HG03025 (cell line): ENCODE measurements around the gene ERVMER34-1.

Source experiments
- ATAC-seq: cut with Tn5 transposase; IDR thresholded peaks from one replicate; pipeline ENCODE4 v1.9.1; 2021; ENCODE audit warnings: mild to moderate bottlenecking, moderate library complexity; ENCODE audit not compliant: unreplicated experiment, low FRiP score

Gene ERVMER34-1, protein sequence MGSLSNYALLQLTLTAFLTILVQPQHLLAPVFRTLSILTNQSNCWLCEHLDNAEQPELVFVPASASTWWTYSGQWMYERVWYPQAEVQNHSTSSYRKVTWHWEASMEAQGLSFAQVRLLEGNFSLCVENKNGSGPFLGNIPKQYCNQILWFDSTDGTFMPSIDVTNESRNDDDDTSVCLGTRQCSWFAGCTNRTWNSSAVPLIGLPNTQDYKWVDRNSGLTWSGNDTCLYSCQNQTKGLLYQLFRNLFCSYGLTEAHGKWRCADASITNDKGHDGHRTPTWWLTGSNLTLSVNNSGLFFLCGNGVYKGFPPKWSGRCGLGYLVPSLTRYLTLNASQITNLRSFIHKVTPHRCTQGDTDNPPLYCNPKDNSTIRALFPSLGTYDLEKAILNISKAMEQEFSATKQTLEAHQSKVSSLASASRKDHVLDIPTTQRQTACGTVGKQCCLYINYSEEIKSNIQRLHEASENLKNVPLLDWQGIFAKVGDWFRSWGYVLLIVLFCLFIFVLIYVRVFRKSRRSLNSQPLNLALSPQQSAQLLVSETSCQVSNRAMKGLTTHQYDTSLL

DNA sequence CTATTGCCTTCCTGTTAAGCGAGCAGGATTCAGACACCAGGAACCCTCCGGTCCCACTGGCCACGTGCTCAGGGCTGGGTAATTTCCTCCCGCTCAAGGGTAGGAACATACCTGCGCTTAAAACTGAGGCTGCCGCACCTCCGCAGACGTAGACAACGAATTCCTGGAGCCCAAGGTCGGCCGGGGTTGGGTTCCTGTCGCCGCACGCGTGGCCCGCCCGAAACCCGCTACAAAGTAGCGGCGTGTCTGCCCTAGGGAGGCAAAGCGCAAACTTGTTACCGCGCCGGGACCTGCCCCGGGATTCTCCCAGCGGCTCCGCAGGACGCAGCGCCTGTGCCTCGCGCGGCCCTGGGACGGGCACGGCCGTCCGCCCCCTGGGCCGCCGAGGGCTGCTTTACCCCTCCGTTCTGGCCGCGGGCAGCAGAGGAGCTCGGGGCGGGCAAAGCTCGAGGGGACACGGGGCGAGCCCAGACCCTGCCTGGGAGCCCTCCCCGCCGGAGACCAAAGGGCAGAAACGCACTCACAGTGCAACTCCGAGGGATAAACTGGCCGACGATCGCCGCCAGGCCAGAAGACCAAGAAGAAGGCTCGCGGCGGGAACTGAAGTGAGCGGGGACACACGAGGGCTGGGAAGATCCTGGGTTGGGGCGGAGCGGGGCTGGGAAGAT is at the start of gene ERVMER34-1:
Gene ERVMER34-1, minus strand, starts transcription at position 607 of the 668 bp plus-strand sequence. CDS start 5,905 bp downstream, outside the sequence.
- no peak for ATAC-seq

DNA sequence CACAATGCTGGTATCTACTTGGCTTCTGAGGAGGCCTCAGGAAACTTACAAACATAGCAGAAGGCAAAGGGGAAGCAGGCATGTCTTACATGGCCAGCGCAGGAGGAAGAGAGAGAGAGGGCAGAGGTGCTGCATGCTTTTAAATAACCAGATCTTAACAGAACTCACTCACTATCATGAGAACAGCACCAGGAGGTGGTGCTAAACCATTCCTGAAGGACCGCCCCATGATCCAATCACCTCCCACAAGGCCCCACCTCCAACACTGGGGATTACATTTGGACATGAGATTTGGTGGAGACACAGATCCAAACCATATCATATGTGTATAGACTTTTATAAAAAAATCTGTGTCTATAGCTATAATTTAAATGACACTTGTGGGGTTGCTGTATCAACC is 48.6 kb upstream of the ERVMER34-1 start:
- no peak for ATAC-seq

DNA sequence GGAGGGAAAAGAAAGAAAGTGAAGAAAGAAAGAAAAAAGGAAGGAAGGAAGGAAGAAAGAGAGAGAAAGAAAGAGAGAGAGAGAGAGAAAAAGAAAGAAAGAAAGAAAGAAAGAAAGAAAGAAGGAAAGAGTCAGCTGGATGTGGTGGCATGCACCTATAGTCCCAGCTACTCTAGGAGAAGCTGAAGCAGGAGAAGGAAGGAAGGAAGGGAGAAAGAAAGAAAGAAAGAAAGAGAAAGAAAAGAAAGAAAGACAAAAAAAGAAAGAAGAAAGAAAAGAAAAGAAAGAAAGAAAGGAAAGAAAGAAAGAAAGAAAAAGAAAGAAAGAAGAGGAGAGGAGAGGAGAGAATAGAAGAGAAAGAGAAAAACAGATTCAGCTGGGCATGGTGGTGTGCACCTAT is 44.3 kb upstream of the ERVMER34-1 start:
- ATAC-seq = no peak

DNA sequence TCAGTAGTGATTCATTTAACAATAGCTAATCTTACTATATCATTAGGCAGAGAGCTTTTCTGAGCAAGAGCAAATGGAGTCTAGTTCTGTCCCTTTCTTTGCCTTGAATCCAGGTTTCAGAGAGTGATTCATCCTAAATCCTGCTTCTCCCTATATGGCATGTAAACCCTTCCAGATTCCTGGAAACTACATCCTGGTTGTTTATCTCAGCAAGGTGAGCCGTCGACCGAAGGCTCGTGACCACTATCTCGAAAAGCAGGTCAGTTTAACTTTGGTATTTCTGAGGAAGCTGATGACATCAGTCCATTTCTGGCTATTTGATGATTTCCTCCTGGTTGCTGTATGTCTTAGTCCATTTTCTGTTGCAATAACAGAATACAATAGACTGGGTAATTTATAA is 40.7 kb upstream of the ERVMER34-1 start:
- ATAC-seq = no peak

DNA sequence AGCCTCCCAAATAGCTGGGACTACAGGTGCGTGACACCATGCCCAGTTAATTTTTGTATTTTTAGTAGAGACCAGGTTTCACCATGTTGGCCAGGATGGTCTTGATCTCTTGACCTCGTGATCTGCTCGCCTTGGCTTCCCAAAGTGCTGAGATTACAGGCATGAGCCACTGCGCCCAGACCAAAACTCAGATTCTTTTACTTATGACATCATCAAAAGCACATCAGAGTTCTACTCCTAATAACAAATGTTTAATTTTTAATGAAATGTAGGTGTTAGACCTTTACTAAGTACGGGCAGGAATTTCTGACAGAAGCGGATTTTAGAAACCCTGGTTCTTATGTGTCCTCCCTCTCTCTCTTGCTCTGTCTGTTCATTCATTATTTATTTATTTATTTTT is 38.5 kb upstream of the ERVMER34-1 start:
- ATAC-seq = no peak

DNA sequence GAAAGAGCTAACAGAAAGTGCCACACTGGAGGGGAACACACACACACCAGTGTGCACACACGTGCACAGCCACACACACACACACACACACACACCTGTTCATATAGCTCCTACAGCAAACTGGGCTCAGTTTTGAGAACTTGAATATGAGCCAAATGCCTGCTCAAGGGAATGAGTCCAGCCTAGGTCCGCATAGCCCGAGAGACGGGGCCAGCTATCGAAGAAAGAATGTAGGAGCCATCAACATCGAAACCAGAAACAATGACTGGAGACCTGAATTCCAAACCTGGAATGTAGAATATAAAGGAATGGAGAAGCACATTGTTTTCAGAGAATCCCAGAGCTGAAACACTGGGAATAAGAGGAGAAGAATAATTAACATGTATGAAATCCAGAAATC is 37.6 kb upstream of the ERVMER34-1 start:
- ATAC-seq = no peak

DNA sequence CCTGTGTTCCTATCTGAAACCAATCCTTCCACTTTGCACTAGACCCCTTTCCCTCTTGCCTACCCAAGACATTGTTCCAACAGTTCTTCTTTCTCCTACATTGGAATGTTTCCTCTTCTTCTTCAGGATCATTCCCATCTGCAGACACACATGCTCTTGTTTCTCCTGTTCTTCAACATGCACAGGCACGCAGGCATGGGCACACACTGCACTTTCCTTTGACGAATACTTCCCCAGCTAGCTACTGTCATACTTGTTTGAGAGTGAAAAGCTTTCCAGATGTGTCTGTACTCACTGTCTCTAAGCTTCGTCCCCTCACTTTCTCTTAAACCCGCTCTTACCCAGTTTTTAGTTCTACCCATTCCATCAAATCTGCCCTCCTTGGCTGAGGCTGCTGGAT is 31.8 kb upstream of the ERVMER34-1 start:
- ATAC-seq = no peak

DNA sequence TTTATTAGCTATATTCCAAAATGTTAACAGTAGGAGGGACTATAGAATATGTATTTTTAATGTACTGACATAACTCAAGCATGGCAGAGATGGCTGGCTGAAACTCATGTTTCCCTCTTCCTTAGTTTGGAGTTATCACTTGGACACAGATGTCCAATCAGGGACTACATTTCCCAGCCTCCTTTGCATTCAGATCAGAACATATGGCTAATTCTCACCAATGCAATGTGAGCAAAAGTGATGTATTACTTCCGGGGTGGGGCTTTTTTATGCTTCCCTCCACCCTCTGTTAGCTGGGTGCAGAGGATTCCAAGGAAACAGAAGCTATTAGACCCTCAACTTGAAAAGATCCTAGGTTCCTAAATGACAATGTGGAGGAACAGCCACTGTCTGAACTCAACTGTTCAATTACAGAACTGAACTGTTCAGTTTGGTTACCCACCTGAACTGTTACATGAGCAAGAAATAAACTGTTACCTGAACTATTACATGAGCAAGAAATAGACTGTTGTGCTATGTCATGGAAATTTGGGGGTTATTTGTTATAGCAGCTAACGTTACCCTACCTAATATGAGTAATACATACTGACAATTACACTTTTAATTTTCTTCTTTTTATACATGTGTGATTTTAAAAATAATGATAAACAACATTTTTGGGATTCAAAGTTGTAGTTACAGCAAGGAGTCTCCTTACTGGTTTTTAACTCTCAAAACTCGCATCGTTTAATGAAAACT is 29.6 kb upstream of the ERVMER34-1 start:
- ATAC-seq = no peak

DNA sequence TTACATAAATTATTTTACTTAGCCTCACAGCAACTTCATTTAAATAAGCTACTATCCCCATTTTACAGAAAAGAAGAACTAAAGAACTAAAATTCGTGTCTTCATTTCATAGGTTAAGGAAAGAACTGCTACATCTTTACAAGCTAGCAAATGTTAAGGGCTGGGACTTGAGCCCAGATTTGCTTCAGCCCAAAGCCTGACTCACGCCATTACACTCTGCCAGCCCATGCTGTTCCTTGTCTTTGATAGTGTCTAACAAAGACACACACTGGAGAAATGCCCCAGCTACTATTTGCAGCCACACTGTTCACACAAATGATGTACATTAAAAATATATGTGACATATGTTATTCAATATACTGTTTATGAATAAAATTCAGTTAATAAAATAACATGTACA is 29.0 kb upstream of the ERVMER34-1 start:
- ATAC-seq = no peak

DNA sequence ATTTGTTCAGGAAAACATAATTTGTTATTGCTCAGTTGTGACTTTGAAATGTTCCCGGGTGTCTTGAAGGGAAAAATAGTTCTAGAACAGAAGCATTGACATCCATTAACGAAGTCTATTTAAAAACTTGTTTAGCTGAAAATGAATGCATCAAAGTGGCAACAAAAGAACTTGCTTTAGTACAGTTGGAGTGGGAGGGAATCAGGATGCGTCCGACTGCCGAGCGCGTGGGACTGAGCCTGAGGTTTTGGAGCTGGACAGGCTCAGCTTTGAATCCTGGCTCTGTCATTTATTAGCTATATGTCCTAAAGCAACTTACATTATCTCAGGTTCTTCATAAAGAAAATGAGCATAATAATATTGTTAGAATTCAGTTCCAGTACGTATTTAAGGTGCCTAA is 9.0 kb upstream of the ERVMER34-1 start:
- ATAC-seq = no peak

DNA sequence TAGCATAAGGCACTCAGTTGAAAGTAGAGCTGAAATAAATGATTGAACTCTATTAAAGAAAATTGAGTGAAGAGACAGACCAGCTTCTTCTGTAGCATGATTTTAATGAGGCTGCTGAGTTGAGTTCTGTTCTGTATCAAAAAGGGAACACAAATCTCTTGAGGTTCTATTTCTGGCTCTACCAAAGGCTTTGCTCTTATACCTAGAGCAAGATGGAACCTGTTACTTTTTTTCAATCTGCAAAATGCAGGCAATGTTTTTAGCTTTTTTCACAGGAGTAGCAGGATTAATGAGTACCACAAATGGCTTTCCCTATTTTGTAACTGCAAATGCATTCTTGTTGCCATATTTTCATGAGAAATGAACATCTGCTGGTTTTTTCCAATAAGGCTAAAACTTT is 4.2 kb upstream of the ERVMER34-1 start:
- ATAC-seq = no peak

DNA sequence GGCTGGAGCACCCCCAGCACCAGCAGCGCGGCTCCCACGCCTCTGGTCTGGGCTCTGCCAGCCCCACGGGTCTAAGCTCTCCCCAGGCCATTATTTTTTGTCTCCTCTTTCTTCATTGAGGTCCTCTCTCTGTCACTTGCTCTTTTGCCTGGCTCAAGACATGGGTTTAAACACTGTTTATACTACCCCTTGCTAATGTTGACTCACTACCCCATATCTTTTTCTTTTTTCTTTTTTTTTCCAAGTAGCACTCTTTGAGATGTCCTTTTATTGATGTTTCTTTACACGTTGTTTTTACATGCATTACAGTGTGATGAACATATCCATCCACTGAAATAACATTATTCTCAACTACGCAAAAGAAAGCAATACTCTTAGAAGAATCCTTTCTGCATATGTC is 1.7 kb upstream of the ERVMER34-1 start:
- no peak for ATAC-seq

DNA sequence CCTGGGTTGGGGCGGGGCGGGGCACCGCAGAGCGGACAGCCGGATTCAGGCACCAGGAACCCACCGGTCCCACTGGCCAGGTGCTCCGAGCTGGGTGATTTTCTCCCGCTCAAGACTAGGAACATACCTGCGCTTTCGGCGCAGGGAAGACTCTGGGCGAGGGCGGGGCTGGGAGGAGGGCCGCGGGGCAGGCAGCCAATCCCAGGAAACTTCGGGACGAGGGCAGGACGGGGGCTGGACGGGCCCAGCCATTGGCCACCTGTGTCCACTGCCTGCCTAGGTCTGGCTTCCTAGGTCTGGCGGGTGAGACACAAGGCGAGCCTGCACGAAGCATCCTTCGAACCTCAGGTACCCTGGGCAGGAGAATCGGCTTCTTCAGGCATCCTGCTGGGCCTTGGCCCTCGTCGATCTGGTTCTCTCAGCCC is 274 bp upstream of the ERVMER34-1 start:
- no peak for ATAC-seq

DNA sequence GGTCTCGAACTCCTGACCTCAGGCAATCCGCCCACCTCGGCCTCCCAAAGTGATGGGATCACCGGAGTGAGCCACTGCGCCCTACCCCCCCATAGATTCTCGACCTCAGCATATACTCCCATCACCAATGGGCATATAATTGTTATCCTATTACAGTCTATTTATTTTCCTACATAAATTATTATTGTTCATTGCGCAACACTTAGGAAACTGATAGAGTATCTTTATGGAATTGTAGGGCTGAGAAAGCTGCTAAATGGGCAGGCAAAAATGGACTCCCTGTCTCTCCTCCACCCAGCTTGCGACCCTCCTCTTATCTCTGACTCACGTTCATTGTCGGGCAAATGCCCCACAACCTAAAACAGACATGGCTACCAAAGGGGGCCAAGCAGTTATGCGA is 1.0 kb downstream of the ERVMER34-1 start:
- ATAC-seq = no peak

DNA sequence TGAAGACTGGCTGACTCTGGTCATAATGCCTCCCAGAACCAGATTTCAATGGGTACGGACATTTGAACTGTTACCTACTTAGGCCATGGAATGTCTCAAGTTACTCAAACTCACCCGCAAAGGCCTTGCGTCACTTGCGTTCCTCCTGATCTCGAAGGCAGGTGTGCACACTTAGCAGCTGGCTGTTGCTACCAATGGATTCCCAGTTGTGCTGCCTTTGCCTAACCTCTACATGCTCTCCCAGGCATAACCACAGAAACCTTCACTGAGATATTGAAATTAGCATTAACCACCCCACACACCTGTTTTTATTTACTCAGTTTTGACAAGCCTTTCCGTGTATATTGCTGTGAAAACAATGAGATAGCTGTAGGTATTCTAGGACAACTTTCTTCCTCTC is 2.8 kb downstream of the ERVMER34-1 start:
- peak; percentile 93 for ATAC-seq

DNA sequence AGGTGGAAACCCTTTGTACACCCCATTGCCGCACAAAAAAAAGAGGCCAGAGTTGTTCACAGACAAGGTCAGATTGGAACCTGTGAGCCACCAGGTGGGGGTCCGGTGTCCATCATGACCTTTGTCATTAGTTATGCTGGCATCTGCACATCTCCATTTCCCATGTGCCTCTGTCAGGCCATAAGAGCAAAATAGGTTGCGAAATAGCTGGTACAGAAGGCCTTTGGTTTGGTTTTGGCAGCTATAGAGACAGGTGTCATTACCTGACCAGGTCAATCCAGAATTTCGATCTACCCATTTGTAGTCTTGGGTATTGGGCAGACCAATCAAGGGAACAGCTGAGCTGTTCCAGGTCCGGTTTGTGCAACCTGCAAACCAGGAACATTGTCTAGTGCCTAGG is 6.6 kb downstream of the ERVMER34-1 start:
- ATAC-seq = no peak

DNA sequence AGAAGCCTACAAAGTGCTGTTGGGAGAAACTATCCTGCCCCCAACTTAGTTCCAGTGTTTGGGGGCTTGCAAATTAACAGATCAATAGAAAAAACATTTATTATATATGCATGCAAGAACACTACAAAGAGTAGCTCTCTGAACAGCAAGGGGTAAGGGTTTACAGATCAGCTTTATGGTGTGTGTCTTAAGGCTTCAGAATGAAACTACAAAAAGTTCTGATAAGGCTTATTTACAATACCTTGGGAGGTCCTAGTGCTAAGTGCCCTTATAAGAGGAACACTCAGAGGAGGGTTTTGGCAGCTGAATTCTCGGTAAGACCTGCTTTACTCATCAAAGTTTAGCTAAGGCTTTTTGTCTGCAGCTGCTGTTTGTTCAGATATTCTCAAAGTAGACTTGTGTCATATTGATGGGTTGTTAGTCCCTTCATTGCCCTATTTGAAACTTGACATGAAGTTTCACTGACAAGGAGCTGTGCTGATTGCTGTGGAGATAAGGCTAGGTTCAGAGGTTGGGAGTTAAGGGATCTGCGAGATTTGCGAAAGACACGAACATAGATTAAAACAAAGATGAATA is 7.7 kb downstream of the ERVMER34-1 start:
- ATAC-seq = no peak

DNA sequence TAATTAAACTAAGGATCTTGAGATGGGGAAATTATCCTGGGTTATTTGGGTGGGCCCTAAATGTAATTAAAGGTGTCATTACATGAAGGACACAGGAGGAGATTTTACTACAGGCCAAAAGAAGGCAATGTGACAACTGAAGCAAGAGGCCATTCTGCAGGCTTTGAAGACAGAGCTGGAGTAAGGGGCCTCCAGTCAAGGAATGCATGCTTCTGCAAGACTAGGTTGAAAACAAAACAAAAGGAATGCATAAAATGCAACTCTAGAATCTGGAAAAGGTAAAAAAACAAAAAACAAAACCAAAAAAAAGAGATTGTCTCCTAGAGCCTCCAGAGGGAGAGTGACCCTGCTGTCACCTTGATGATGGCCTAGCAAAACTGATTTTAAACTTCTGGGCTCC is 21.6 kb downstream of the ERVMER34-1 start:
- ATAC-seq = no peak

DNA sequence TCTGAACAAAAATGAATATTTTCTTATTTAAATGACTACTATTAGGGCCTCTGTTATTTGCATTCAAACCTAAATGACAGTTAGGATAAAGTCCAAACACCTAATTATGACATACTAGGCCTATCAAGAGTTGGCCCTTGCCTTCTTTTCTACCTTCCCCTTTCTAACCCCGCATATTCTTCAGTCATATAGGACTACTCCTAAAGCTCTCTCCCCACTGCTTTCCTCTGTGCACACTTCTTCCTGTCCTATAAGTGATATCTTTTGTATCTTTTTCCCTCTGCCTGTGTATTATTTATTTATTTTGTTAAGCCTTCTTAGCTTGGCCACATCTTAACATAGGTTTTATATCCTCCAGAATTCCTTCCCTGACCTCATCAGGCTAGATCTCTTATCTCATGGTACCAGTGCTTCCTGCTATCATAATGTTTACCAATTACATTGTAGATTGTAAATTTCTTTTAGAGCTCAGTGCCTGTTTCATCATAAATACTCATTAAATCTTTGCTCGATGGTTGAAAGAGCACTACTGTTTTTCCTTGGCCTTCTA is 22.5 kb downstream of the ERVMER34-1 start:
- ATAC-seq = no peak

DNA sequence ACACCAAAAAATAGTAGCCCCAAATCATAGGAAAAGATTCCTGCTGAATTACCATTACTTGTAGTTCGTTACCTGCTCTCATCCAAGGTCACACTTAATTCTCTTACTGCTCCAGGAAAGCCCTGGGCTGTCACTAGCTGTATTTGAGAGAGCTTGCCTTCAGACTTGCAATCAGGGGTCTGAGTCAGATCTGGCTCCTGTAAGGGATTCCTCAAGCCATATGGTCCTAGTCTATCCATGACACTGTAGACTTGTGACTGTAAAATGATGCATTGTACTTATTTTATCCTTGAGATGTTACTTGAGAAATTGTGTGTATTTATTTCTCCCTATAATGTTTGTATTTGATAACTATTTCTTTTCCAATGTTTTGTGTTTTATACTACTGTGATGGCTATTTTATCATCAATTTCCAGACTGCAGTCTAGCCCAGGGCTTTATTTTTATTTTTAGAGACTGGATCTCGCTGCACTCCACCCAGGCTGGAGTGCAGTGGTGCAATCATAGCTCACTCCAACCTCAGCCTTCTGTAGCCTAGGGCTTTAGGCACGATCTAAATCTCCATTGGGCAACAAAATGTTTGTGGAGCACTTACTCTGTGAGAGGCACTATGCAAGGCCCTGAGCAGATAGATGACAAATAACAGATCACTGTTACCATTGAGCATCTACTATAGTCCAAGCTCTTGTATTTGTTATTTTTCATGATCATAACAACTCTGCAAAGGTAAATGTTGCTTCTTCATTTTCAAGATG is 24.2 kb downstream of the ERVMER34-1 start:
- ATAC-seq = no peak
